Measurements from ENCODE around the gene RPS6KA1. TPM values are rescaled to one million over a fixed set of nuclear protein-coding genes. Genes with fewer than 3 reads are reported as not detected.

RPS6KA1 gene
- total and polyA plus RNA-seq, 9 of the 15 experiments (the other 6 are each of a cell fraction or from before 2014, with no cell fraction given) = 2.4 to 61.0 (median 35.5) TPM

DNA sequence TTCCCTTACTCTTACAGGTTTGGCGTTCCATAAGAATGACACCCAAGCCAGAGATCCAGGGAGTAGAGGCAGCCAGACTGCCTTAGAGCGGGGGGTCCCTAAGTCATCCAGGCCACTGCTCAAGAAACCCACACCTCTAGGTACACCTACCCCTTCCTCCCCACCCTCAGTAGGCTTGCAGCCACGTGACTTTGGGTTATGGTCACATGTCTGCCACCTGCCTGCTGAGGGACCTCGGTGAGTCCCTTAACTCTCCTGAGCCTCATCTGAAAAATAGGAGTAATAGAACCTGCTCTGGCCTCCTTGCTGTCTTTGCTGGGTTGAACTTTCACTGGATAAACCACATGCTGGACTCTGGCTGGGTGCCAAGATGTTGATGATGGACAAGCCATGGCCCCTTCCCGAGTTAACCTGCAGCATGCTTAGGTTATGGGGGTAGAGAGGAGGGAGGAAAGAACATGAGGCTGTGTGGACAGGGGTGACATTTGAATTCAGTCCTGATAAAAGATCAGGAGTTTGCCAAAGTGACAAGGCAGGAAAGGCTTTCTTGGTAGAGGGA lies 4.5 kb downstream of the RPS6KA1 start (continued):
- TF ChIP-seq ATF6 (CRISPR knock-in tag; IDR thresholded peaks at IDR 0.05) (no peak), TFE3 (CRISPR knock-in tag; IDR thresholded peaks at IDR 0.05) (peak; percentile 34; the same call in 1 of the 2 replicates), TARDBP (IDR thresholded peaks at IDR 0.05) (no peak), CAMTA2 (CRISPR knock-in tag; conservative IDR thresholded peaks at IDR 0.05) (no peak), PHB (CRISPR knock-in tag; IDR thresholded peaks at IDR 0.05) (no peak), MTA1 (IDR thresholded peaks at IDR 0.05; ENCODE audit: borderline replicate concordance) (no peak), ZNF143 (CRISPR knock-in tag; IDR thresholded peaks at IDR 0.05) (no peak), ATF2 (CRISPR knock-in tag; IDR thresholded peaks at IDR 0.05) (no peak)
- TF ChIP-seq, protein P1, sequence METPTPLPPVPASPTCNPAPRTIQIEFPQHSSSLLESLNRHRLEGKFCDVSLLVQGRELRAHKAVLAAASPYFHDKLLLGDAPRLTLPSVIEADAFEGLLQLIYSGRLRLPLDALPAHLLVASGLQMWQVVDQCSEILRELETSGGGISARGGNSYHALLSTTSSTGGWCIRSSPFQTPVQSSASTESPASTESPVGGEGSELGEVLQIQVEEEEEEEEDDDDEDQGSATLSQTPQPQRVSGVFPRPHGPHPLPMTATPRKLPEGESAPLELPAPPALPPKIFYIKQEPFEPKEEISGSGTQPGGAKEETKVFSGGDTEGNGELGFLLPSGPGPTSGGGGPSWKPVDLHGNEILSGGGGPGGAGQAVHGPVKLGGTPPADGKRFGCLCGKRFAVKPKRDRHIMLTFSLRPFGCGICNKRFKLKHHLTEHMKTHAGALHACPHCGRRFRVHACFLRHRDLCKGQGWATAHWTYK (CRISPR knock-in tag; IDR thresholded peaks at IDR 0.05) = no peak
- TF ChIP-seq, protein P2, sequence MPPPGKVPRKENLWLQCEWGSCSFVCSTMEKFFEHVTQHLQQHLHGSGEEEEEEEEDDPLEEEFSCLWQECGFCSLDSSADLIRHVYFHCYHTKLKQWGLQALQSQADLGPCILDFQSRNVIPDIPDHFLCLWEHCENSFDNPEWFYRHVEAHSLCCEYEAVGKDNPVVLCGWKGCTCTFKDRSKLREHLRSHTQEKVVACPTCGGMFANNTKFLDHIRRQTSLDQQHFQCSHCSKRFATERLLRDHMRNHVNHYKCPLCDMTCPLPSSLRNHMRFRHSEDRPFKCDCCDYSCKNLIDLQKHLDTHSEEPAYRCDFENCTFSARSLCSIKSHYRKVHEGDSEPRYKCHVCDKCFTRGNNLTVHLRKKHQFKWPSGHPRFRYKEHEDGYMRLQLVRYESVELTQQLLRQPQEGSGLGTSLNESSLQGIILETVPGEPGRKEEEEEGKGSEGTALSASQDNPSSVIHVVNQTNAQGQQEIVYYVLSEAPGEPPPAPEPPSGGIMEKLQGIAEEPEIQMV (tag; conservative IDR thresholded peaks at IDR 0.05; ENCODE audit: low read depth) = no peak
